HG02763 (cell line): ENCODE measurements around the gene DUSP11.
"Not testable (repeated sequence)": the region's sequence is repeated elsewhere in the genome, so short reads cannot be mapped to it uniquely, and the experiment has no call there.

Source experiments
- ATAC-seq: cut with Tn5 transposase; IDR thresholded peaks from one replicate; pipeline ENCODE4 v1.9.1; 2021; ENCODE audit warnings: mild to moderate bottlenecking, moderate library complexity; ENCODE audit not compliant: unreplicated experiment

DUSP11 gene

DNA sequence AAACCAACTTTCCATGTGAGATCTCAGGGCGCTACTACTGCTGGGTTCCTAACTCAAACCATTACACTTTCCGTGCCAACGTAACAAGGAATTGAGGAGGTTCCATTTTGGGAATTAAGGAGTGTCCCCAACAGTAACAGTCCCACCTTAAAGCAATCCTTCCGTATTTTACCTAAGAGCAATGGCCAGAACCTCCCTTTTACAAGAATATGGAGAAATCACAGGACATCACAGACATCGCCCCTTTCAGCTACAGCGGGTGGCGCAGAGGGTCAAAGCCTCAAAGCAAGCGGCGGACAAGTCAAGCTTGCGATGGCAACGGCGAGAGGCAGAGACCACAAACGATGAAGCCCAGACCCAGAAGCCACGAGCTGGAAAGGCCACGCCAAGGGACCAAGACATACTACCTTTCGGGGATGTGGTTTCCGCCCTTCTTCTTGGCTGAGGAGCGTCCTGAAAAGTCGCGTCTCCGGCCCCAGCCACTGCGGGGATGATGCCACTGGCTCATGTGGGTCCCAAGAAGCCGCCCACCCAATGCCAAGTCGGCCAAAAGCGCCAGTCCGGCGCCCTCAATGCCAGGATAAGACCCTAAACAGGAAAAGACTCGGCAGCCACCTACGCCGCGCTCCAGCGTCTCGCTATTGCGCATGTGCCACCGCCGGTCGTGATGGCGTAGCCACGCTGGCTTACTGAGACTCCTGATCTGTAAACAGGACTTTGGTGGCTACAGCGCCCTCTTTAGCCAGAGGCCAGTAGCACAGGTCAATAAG is at the start of gene DUSP11:
Gene DUSP11 (minus strand): TSS at position 637 of the 770 bp plus-strand sequence. CDS start 129 bp downstream, at position 508.
- ATAC-seq: peak; percentile 99

- ATAC-seq: peak; percentile 85
Observed at GRCh38 chr2:73828818-73829570, 49.1 kb upstream of the DUSP11 start, which contains the start of gene STAMBP. Gene STAMBP (plus strand): TSS chr2:73828961. CDS start chr2:73830857, 1,896 bp downstream.

GRCh38 chr2:73828389-73828817 is 48.5 kb upstream of the DUSP11 start:
- ATAC-seq: no peak

DNA sequence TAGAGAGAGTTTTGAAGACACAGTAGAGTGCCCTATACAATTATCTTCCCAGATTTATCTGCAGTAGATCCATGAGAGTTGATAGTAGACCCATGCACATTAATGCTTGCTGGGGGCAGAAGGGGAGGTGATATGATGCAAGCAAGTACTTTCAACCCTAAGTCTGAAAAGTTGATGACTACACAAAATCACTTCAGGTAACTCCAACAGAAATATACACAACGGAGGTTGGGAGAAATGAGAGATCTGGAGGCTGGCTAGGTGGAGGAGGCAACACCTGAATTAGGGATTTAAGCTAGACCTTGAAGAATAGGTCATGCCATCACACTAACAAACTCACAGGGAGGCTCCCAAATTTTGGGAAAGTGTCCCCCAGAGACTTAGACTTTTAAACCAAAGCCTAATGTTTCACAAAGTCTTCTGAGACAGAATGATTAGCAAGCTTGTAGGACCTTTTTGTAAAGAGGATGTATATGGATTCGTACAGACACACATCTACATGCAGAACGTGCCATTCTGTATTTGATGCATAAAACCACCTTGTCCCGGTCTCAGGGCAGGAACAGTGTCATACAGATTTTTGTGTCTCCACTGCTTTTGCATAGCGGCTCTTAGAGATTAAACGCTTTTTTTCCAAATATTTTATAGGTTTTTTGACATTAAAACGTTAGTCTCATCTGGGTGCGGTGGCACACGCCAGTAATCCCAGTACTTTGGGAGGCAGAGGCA is 47.9 kb upstream of the DUSP11 start:
- no peak for ATAC-seq

DNA sequence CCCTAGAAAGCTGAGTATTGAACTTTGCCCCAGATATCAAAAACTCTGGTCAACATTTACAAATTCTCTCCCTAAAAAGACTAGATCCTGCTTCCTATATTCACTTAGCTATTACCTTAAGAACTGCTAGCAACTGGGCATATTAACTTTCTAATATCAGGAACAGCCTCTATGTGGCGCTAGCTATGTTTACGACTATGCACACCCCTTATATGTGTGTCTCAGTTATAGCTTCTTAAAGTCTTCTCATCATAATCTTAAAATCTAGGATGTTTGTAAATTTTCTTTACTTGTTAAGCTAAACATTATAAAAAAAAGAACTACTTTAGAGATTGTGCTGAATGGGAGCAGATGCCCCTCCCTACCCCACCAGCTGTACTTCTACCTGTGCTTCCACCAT is 47.1 kb upstream of the DUSP11 start:
- ATAC-seq: no peak

GRCh38 chr2:73825408-73825807 is 45.5 kb upstream of the DUSP11 start:
- ATAC-seq: no peak

GRCh38 chr2:73823916-73824523 is 44.1 kb upstream of the DUSP11 start:
- no peak for ATAC-seq

GRCh38 chr2:73823416-73823815 is 43.5 kb upstream of the DUSP11 start:
- no peak for ATAC-seq

GRCh38 chr2:73822991-73823390 is 43.1 kb upstream of the DUSP11 start:
- ATAC-seq: no peak

- ATAC-seq: peak; percentile 40
Observed at GRCh38 chr2:73822276-73822675, 42.4 kb upstream of the DUSP11 start.

GRCh38 chr2:73821669-73822068 is 41.8 kb upstream of the DUSP11 start:
- no peak for ATAC-seq

DNA sequence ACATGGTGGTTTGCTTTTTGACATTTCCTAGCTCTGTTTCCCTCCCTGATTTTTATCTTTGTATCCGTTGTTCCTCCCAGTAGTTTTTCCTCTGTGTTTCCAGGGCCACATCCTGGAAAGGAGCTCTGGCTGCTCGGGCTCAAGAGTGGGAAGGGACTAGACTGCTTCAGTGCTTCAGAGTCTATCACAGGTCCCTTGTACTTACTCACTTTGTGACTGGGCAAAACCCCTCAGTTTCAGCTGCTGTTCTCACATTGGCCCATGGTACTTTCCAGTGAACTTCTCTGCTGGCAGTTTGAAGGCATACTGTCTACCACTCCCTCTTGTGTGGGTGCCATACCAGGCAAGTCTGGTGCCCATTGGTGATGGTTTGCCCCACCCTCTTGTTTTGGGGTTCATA is 41.3 kb upstream of the DUSP11 start:
- peak; percentile 60 for ATAC-seq

DNA sequence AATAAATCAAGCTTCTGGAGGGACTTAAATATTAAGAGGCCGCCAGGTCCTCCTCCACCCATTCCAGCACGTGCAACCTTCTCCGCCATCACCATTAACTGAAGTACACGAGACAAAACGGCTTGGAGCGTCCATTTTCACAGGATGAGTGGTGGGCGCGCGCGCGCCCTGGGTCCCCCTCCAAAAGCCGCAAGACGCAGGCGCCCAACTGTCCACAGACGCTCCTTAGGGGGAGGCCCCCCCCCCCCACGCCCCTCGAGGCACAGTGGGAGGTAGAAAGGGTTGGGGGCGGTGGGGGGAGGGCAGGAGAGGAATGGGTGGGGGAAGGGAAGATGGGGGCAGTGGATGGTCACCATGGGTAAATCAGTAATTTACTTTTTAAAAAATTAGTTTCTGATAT is 38.4 kb upstream of the DUSP11 start:
- ATAC-seq: no peak

- no peak for ATAC-seq
Observed at GRCh38 chr2:73812635-73813034, 32.7 kb upstream of the DUSP11 start.

GRCh38 chr2:73811878-73812277 is 32.0 kb upstream of the DUSP11 start:
- no peak for ATAC-seq

DNA sequence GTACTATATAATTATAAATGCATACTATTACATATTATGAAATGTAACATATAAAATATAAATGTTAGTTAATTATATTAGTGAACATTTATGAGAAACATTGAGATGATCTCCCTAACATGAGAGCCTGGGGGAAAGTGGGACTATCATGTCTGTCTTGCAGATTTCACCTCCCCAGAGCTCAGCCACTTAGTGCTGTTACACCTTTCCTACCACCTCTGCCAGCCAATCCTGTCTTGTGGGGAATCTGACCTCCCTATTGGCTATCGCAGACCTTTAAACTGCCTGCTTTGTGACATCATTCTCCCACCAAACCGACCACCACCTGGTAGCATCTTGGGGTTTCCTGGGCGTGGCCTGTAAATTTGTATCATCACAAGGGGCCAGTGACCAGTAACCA is 4.0 kb upstream of the DUSP11 start, which contains the start of gene C2orf78:
Gene C2orf78 (plus strand): TSS at position 301 of the 400 bp plus-strand sequence. CDS start 127 bp downstream, outside the sequence.
- not testable (repeated sequence) for ATAC-seq

DNA sequence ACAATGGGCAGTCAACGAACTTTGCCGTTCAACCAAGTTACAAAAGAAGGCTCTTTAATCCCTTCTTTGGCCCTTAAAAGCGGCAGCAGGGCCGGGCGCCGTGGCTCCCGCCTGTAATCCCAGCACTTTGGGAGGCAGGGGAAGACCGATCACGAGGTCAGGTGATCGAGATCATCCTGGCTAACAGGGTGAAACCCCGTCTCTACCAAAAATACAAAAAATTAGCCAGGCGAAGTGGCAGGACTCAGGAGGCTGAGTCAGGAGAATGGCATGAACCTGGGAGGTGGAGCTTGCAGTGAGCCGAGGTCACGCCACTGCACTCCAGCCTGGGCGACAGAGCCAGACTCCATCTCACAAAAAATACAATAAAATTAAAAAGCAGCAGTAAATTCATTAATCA is 3.5 kb upstream of the DUSP11 start:
- ATAC-seq: not testable (repeated sequence)

- ATAC-seq: no peak
Observed at GRCh38 chr2:73780237-73780582, 307 bp upstream of the DUSP11 start.

DNA sequence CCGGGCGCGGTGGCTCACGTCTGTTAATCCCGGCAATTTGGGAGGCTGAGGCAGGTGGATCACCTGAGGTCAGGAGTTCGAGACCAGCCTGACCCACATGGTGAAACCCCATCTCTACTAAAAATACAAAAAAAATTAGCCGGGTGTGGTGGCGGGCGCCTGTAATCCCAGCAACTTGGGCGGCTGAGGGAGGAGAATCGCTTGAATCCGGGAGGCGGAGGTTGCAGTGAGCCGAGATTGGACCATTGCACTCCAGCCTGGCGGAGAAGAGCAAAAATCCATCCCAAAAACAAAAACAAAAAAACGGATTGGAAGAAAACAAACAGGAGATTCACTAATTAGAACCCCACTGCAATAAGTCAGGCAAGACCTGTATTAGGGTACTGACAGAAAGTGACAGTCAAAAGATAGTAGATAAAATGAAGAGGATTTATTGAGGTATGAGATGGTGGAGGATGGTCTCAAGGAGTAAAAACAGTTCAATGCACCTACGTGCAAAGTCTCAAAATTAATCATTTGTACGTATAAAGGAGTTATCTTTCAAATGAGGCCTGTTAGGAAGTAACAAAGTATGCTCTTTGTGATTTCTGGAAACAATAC is 936 bp downstream of the DUSP11 start:
- not testable (repeated sequence) for ATAC-seq

GRCh38 chr2:73776869-73777519 is 2.9 kb downstream of the DUSP11 start:
- ATAC-seq: no peak
